Body of pancreas (tissue), 4 donors: Measurements from ENCODE around the gene GALNT2.

Experiments used
- POLR2A ChIP-seq, 3 donors: fragments of 450-650 bp; IDR thresholded peaks; one replicate each; pipeline ENCODE4 v1.6.1; 2016; ENCODE audit warnings: antibody characterized with exemption in 3 of 3, mild to moderate bottlenecking in 2 of 3
- TF ChIP-seq, protein P1 (sequence below), 7 experiments: fragments of 450-650 bp in 4 of 7; fragments of 200-600 bp in 3 of 7; sonication (generic) in 3 of 7; IDR thresholded peaks; one replicate each; pipeline ENCODE4 v1.5.1; 2016 to 2019; ENCODE audit warnings: antibody characterized with exemption in 7 of 7

DNA sequence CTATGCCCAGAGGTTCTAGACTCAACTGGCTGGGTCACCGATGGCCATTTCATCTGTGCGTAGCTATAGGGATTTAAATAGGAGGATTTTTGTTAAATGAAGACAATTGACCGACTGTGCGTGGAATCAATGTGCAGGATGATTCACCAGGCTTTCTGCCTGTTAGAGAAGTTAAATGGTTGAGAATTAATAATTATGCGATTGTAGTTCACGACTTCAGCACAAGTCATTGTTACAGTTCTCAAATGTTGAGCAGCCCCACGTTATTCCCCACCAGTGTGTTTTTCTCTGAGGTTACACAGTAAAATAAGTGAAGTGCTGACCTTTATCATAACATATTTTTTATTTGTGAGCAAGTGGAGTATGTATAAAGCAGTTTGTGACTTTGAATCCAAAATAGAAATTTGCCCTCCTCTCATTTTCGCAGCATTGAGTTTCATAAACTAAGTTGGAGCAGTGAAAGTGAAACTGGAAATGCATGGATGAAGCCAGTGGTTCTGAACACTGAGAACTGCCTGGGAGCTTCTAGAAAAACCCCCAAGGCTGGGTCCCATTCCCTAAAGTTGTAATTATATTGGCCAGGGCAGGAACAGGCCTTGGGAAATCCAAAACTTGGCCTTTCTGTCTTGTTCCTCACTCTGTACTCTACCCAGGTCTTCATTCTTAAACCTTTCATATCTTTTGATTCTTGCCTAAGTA is 102.6 kb downstream of the GALNT2 start:
- TF ChIP-seq, protein P1, sequence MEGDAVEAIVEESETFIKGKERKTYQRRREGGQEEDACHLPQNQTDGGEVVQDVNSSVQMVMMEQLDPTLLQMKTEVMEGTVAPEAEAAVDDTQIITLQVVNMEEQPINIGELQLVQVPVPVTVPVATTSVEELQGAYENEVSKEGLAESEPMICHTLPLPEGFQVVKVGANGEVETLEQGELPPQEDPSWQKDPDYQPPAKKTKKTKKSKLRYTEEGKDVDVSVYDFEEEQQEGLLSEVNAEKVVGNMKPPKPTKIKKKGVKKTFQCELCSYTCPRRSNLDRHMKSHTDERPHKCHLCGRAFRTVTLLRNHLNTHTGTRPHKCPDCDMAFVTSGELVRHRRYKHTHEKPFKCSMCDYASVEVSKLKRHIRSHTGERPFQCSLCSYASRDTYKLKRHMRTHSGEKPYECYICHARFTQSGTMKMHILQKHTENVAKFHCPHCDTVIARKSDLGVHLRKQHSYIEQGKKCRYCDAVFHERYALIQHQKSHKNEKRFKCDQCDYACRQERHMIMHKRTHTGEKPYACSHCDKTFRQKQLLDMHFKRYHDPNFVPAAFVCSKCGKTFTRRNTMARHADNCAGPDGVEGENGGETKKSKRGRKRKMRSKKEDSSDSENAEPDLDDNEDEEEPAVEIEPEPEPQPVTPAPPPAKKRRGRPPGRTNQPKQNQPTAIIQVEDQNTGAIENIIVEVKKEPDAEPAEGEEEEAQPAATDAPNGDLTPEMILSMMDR (IDR thresholded peaks at IDR 0.05) = no peak
- TF ChIP-seq POLR2A (IDR thresholded peaks at IDR 0.05) = no peak
